Mesenchymal stem cell (in vitro differentiated cells and primary cell): ENCODE measurements around the gene EIF5AL1.

Source experiments
- DNase-seq: peaks from one replicate; pipeline ENCODE4 v3.0.0-alpha.2; 2013
- H2AFZ ChIP-seq: one replicate; pipeline ENCODE4 v1.6.1; 2013; ENCODE audit warnings: low read depth, mild to moderate bottlenecking, control low read depth, inconsistent platforms, low read length, moderate library complexity
- H2AK5ac ChIP-seq: 2 replicates; pipeline ENCODE4 v1.6.1; 2013; ENCODE audit warnings: low read length, moderate library complexity, mild to moderate bottlenecking, inconsistent platforms; ENCODE audit not compliant: severe bottlenecking
- H2BK120ac ChIP-seq: one replicate; pipeline ENCODE4 v1.6.1; 2013; ENCODE audit warnings: low read depth, mild to moderate bottlenecking, inconsistent platforms, low read length, moderate library complexity
- H2BK12ac ChIP-seq, 2 experiments: one replicate each; pipeline ENCODE4 v1.6.1; 2013; ENCODE audit warnings: inconsistent platforms in 2 of 2, low read length in 2 of 2, mild to moderate bottlenecking in 2 of 2, moderate library complexity in 2 of 2, control low read depth in 1 of 2
- H2BK15ac ChIP-seq: one replicate; pipeline ENCODE4 v1.6.1; 2013; ENCODE audit warnings: mild to moderate bottlenecking, low read depth, inconsistent platforms; ENCODE audit not compliant: poor library complexity, severe bottlenecking
- H2BK5ac ChIP-seq: 2 replicates; pipeline ENCODE4 v1.6.1; 2013; ENCODE audit warnings: low read depth, mild to moderate bottlenecking, low read length, control low read depth, inconsistent platforms; ENCODE audit not compliant: poor library complexity, severe bottlenecking
- H3K14ac ChIP-seq, 2 experiments: one replicate each; pipeline ENCODE4 v1.6.1; 2013; ENCODE audit warnings: inconsistent platforms in 2 of 2, low read length in 2 of 2, control low read depth in 1 of 2, mild to moderate bottlenecking in 1 of 2, moderate library complexity in 1 of 2
- H3K18ac ChIP-seq, 2 experiments: one replicate each; pipeline ENCODE4 v1.6.1; 2013; ENCODE audit warnings: inconsistent platforms in 2 of 2, low read length in 2 of 2, control low read depth in 1 of 2, low read depth in 1 of 2, mild to moderate bottlenecking in 1 of 2
- H3K23ac ChIP-seq, 2 experiments: one replicate each; pipeline ENCODE4 v1.6.1; 2013; ENCODE audit warnings: inconsistent platforms in 2 of 2, low read length in 2 of 2, mild to moderate bottlenecking in 2 of 2, moderate library complexity in 2 of 2, control low read depth in 1 of 2
- H3K27ac ChIP-seq: 2 replicates; pipeline ENCODE4 v1.5.1; 2013; ENCODE audit warnings: mild to moderate bottlenecking, moderate library complexity, low read length, control low read depth, inconsistent platforms; ENCODE audit not compliant: poor library complexity, severe bottlenecking
- H3K27me3 ChIP-seq, 2 experiments: 2 replicates each; pipeline versions ENCODE4 v1.6.1 to v1.7.0; 2013; ENCODE audit warnings: low read length in 2 of 2, mild to moderate bottlenecking in 2 of 2, moderate library complexity in 2 of 2, control low read depth in 1 of 2, inconsistent platforms in 1 of 2; ENCODE audit not compliant: control insufficient read depth in 1 of 2, insufficient read depth in 1 of 2
- H3K36me3 ChIP-seq, 2 experiments: 2 replicates each; pipeline versions ENCODE4 v1.6.1 to v1.7.0; 2013; ENCODE audit warnings: low read length in 2 of 2, control low read depth in 1 of 2, inconsistent platforms in 1 of 2, low read depth in 1 of 2, mild to moderate bottlenecking in 1 of 2; ENCODE audit not compliant: insufficient read depth in 2 of 2, control insufficient read depth in 1 of 2
- H3K4ac ChIP-seq, 2 experiments: one replicate each; pipeline ENCODE4 v1.6.1; 2013; ENCODE audit warnings: inconsistent platforms in 2 of 2, low read length in 2 of 2, mild to moderate bottlenecking in 2 of 2, moderate library complexity in 2 of 2, control low read depth in 1 of 2, low read depth in 1 of 2
- H3K4me1 ChIP-seq: 2 replicates; pipeline ENCODE4 v1.6.1; 2013; ENCODE audit warnings: low read depth, low read length, control low read depth; ENCODE audit not compliant: control insufficient read depth, insufficient read depth
- H3K4me2 ChIP-seq: 2 replicates; pipeline ENCODE4 v1.6.1; 2013; ENCODE audit warnings: low read length, mild to moderate bottlenecking, inconsistent platforms; ENCODE audit not compliant: poor library complexity, severe bottlenecking
- H3K4me3 ChIP-seq, 2 experiments: 2 replicates each; pipeline versions ENCODE4 v1.5.1 to v1.7.0; 2013; ENCODE audit warnings: low read length in 2 of 2, mild to moderate bottlenecking in 2 of 2, control low read depth in 1 of 2, low read depth in 1 of 2; ENCODE audit not compliant: insufficient read depth in 1 of 2
- H3K79me1 ChIP-seq: replicated peaks from 2 replicates; pipeline ENCODE4 v1.6.1; 2013; ENCODE audit warnings: mild to moderate bottlenecking, control low read depth, low read length, inconsistent platforms; ENCODE audit not compliant: poor library complexity, severe bottlenecking
- H3K9ac ChIP-seq: 2 replicates; pipeline ENCODE4 v1.7.0; 2013; ENCODE audit warnings: mild to moderate bottlenecking, low read length, moderate library complexity
- H3K9me3 ChIP-seq: 2 replicates; pipeline ENCODE4 v1.7.0; 2013; ENCODE audit warnings: mild to moderate bottlenecking, low read length; ENCODE audit not compliant: control insufficient read depth
- H4K8ac ChIP-seq: one replicate; pipeline ENCODE4 v1.6.1; 2013; ENCODE audit warnings: inconsistent platforms, mild to moderate bottlenecking, low read length, moderate library complexity
- H4K91ac ChIP-seq: one replicate; pipeline ENCODE4 v1.6.1; 2013; ENCODE audit warnings: mild to moderate bottlenecking, low read length, inconsistent platforms
- WGBS: methylation state at CpG from one replicate; pipeline ENCODE4 v1.1.7; 2013; ENCODE audit warnings: mixed read lengths; 5-methylcytosine and 5-hydroxymethylcytosine counted together

The EIF5AL1 gene

GRCh38 chr10:79493806-79494205 is 18.5 kb upstream of the EIF5AL1 start:
- Histone ChIP-seq H3K79me1 (no peaks in the 10 kb centered on the region), H3K4me3 (no peak overlapping the region), H3K27me3 (peaks cover 0 to 28% of the 10 kb centered on the region in 2 experiments), H3K18ac (no peak overlapping the region), H3K23ac (no peak overlapping the region), H2BK12ac (no peak overlapping the region), H3K4me2 (no peak overlapping the region), H4K8ac (no peak overlapping the region), H3K4me1 (peaks cover 12% of the 10 kb centered on the region), H2AFZ (no peak overlapping the region), H3K36me3 (no peaks in the 10 kb centered on the region), H3K9me3 (no peaks in the 10 kb centered on the region), H2BK120ac (no peak overlapping the region), H2AK5ac (no peak overlapping the region), H3K27ac (no peak overlapping the region), H2BK15ac (no peak overlapping the region), H3K9ac (no peak overlapping the region), H4K91ac (no peak overlapping the region), H3K14ac (no peak overlapping the region), H3K4ac (no peak overlapping the region), H2BK5ac (no peak overlapping the region)
- DNase-seq = no peak
- WGBS = 79% methylated on average over 1 of the region's 1 CpG

DNA sequence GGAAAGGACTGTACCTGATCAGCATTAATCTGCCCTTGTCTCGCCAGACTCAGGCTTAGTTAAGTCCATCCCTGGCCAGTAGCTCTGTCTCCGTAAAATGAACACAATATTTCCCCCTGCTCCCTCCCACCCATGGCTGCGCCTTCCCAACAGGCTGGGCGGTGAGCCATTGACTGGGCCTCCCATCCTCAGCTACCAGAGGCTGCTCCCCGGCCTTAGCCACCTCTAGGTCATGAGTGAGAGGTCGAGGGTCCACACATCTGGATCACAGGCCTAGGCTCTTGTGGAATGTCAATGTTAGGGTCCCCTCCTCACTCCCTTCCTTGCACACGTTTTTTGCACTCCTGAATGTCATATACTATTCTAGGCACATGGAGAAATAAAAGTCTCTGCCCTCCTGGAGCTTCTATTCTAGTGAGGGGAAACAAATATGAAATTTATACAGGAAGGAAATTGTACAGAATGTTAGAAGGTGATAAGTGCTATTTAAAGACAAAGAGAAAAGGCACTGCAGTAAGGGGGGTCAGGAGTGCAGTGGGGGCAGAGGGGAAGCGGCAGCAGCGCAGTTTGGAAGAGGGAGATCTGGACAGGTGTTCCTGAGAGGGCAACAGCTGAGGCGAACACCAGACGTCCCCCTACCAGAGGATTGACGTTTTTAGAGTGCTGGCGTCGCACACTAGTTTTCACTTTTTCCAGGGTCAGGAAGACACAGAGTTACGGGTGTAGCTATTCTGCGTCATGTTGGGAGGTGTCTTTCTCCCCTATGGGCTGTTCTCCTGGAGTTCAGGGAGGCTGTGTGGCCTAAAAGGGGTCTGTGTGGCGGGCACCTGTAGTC is 17.2 kb upstream of the EIF5AL1 start:
- Histone ChIP-seq H2BK5ac (no peak overlapping the region), H4K91ac (no peak overlapping the region), H2AK5ac (no peak overlapping the region), H3K9ac (no peak overlapping the region), H3K4me2 (no peak overlapping the region), H2BK12ac (no peak overlapping the region), H3K36me3 (no peaks in the 10 kb centered on the region), H3K27ac (no peak overlapping the region), H2AFZ (no peak overlapping the region), H2BK15ac (no peak overlapping the region), H3K4ac (no peak overlapping the region), H3K27me3 (peaks cover 0 to 28% of the 10 kb centered on the region in 2 experiments), H3K9me3 (no peaks in the 10 kb centered on the region), H3K4me3 (no peak overlapping the region), H3K79me1 (no peaks in the 10 kb centered on the region), H2BK120ac (no peak overlapping the region), H3K18ac (no peak overlapping the region), H3K14ac (no peak overlapping the region), H4K8ac (no peak overlapping the region), H3K23ac (no peak overlapping the region), H3K4me1 (peaks cover 10% of the 10 kb centered on the region)
- WGBS = 87% methylated on average over 16 of the region's 17 CpGs
- DNase-seq = no peak

GRCh38 chr10:79495791-79496190 is 16.5 kb upstream of the EIF5AL1 start:
- no peak overlapping the region for H2AK5ac ChIP-seq

DNA sequence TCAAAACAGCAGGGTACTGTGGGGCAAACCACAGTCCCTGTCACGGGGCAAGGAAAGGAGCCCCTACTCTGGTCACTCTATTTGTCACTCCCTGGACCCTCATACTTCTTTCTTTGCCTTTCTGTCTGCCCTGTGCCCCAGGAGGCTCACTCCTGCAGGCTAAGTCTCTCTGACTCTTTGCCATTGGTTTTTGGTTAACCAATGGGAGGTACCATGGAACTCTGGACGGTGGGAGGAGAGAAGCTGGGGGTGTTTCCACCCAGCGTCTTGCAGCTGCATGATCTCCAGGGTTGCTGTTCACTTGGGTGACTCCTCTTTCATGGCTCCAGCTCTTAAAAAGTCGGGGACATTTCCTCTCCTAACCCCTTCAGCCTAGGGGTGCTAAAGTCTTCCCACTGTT is 15.4 kb upstream of the EIF5AL1 start:
- Histone ChIP-seq H3K79me1 (no peaks in the 10 kb centered on the region), H2AFZ (no peak overlapping the region), H3K27me3 (peaks cover 0 to 28% of the 10 kb centered on the region in 2 experiments), H2AK5ac (no peak overlapping the region), H4K91ac (no peak overlapping the region), H2BK15ac (no peak overlapping the region), H3K4me3 (no peak overlapping the region), H3K14ac (no peak overlapping the region), H3K4ac (no peak overlapping the region), H2BK12ac (no peak overlapping the region), H3K23ac (no peak overlapping the region), H3K36me3 (no peaks in the 10 kb centered on the region), H3K9ac (no peak overlapping the region), H4K8ac (no peak overlapping the region), H3K4me1 (peaks cover 2% of the 10 kb centered on the region), H3K4me2 (no peak overlapping the region), H3K9me3 (no peaks in the 10 kb centered on the region), H2BK5ac (no peak overlapping the region), H2BK120ac (no peak overlapping the region), H3K27ac (no peak overlapping the region), H3K18ac (no peak overlapping the region)
- DNase-seq = no peak
- 76% methylated on average over 4 of the region's 4 CpGs for WGBS

More at GRCh38 chr10:79495791-79496190, 16.5 kb upstream of the EIF5AL1 start:
- Histone ChIP-seq H2BK15ac (no peak overlapping the region), H2BK5ac (no peak overlapping the region), H3K79me1 (no peaks in the 10 kb centered on the region), H3K27me3 (peaks cover 0 to 28% of the 10 kb centered on the region in 2 experiments), H3K36me3 (no peaks in the 10 kb centered on the region), H4K91ac (no peak overlapping the region), H2BK120ac (no peak overlapping the region), H3K18ac (no peak overlapping the region), H3K4me3 (no peak overlapping the region), H3K4ac (no peak overlapping the region), H2BK12ac (no peak overlapping the region), H3K9me3 (no peaks in the 10 kb centered on the region), H3K27ac (no peak overlapping the region), H3K14ac (no peak overlapping the region), H2AFZ (no peak overlapping the region), H3K23ac (no peak overlapping the region), H3K4me2 (no peak overlapping the region), H4K8ac (no peak overlapping the region), H3K9ac (no peak overlapping the region), H3K4me1 (peaks cover 4% of the 10 kb centered on the region)
- DNase-seq = no peak
- WGBS = 82% methylated on average over 1 of the region's 6 CpGs
